PC-3 (cell line): ENCODE data around the gene CRYBG2.
"Not testable (repeated sequence)": the region's sequence is repeated elsewhere in the genome, so short reads cannot be mapped to it uniquely, and the experiment has no call there.

Experiments used
- CTCF ChIP-seq: fragments of 300-600 bp; sonication (generic); conservative IDR thresholded peaks from 2 replicates; pipeline ENCODE4 v1.5.1; 2017; ENCODE audit warnings: antibody characterized with exemption, low read depth, mild to moderate bottlenecking, low read length
- EZH2 ChIP-seq: fragments of 300-600 bp; sonication (generic); IDR thresholded peaks from one replicate; pipeline ENCODE4 v1.6.1; 2017; ENCODE audit warnings: antibody characterized with exemption, mild to moderate bottlenecking, low read length; ENCODE audit not compliant: unreplicated experiment

DNA sequence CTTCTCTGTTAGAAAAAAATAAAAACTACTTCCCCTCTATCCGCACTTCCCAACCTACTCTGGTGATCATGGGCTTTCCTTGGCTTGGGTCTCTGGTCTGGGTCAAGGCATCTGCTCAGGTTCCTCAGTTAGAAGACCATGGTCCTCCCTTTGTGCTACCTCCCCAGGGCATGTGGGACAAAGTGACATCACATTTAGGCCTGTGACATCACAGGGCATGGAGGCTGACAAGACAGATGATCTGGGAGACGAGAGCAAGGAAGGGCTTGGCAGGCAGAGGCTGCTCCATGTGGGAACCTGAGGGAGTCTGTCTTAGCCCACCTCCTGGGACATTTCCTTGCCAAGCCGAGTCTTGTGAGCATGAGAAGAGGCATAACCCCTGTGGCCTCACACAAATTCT, 18.7 kb upstream of the CRYBG2 start, which contains the start of gene ZNF683:
- TF ChIP-seq CTCF, EZH2: not testable (repeated sequence)
